Measurements from ENCODE around the gene CDK3. TPM values are rescaled to one million over a fixed set of nuclear protein-coding genes. Genes with fewer than 3 reads are reported as not detected.

The CDK3 gene
- total RNA-seq (2021; ENCODE audit: unreplicated experiment): 11.9 TPM
- polyA plus RNA-seq (2012; ENCODE audit: insufficient read length): 7.0 TPM
- Bru-seq, nascent RNA: percentile 60 among the genes with signal in this experiment
- percentile 88 among the genes with signal in this experiment for BruChase-seq, experiment 1, labeled RNA remaining after a 2-hour chase
- percentile 90 among the genes with signal in this experiment for BruChase-seq, experiment 2, labeled RNA remaining after a 6-hour chase
- long read RNA-seq, partial matches to known transcripts: 0 of 15 reads
- long read RNA-seq, other reads (novel, unspliced or antisense): 15 of 15 reads

DNA sequence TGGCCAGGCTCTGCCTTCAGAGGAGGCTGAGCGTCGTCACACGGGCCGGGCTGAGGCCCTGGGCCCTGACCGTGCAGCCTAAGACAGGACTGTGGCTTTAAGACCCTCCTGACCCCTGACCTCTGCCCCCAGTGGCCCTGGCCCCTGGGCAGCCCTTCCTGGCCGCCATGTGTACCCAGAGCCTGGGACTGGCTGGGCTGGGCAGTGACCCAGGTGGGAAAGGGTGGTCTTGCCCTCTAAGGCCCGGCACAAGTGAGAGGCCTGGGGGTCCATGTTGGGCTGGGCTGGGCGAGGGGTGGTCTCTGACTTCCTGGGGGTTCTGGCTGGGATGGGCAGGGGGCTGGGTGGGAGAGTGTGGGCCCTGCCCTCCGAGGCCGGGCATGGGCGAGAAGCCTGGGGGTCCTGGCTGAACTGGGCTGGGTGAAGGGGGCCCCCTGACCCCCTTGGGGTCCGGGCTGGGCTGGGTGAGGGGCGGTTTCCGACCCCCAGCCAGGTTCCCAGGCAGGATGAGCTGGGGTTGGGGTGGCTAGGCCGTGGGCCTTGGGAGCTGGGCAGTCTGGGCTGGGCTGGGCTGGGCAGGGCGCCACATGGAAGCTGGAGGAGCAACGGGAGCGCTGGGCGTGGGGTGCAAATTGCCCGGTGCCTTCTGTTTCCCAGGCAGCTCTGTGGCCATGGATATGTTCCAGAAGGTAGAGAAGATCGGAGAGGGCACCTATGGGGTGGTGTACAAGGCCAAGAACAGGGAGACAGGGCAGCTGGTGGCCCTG, at the start of gene CDK3:
TSS of gene CDK3 (plus strand) at position 101 of the 767 bp plus-strand sequence. CDS start at position 672, 571 bp downstream.
- POLR2A ChIA-PET: no interaction called here
- ATAC-seq: no peak; the same call in 1 of the 2 replicates
- no TSS peak for BruUV-seq (replicated peaks)

DNA sequence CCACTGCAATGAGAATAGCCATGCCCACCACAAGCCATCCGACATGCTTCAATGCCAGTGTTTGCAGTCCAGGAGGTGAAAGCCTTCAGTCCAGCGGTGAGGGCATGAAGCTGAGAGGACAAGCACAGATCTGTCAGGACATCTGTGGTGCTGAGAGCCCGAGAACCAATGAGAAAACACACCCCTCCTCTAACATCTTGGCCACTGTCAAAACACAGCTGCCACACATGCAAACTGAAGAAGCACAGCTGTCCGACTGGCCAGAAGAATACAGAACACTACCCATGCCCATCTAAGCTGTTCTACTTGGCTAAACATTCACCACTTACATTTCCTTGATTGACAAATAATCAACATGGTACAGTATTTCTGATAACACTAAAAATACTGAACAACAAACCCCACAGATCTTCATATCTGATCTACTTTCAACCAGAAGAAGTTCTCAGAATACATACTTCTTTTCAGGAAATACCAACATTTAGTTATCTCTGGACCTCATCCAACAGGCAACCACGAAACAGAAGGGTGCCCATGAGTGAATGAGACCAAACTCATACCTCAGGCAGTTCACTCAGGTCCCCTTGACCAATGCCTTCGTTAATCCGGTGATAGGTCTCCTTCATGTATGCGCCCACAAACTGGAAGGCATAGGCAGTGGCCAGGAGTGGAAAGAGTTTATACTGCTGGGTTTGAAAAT, 49.6 kb upstream of the CDK3 start:
- DNase-seq (ENCODE audit: low read depth, low spot score) (no peak), ATAC-seq (no peak)
- H3K27ac ChIP-seq (ENCODE audit: low read length): no peak overlapping the region
- no peak overlapping the region for H3K4me3 ChIP-seq (ENCODE audit: low read depth in 2 of 2, low read length in 2 of 2)
- ChIA-PET CTCF (interaction anchor here (0.6 to 0.7 kb wide), 2 partner anchors 46 to 53 kb away, joined by 3 read pairs; no protein-coding TSS in a partner anchor), POLR2A (interaction anchor here (0.9 kb wide), 1 partner anchor 10 kb away, joined by 15 read pairs; the partner anchor contains the start of gene FBF1)
- no peak for TF ChIP-seq TCF7L2 (IDR thresholded peaks at IDR 0.05; ENCODE audit: low read depth, low read length)
- TF ChIP-seq SIN3A (IDR thresholded peaks at IDR 0.05; ENCODE audit: borderline replicate concordance, insufficient read depth, low read depth, low read length): no peak
- TF ChIP-seq, protein P1, sequence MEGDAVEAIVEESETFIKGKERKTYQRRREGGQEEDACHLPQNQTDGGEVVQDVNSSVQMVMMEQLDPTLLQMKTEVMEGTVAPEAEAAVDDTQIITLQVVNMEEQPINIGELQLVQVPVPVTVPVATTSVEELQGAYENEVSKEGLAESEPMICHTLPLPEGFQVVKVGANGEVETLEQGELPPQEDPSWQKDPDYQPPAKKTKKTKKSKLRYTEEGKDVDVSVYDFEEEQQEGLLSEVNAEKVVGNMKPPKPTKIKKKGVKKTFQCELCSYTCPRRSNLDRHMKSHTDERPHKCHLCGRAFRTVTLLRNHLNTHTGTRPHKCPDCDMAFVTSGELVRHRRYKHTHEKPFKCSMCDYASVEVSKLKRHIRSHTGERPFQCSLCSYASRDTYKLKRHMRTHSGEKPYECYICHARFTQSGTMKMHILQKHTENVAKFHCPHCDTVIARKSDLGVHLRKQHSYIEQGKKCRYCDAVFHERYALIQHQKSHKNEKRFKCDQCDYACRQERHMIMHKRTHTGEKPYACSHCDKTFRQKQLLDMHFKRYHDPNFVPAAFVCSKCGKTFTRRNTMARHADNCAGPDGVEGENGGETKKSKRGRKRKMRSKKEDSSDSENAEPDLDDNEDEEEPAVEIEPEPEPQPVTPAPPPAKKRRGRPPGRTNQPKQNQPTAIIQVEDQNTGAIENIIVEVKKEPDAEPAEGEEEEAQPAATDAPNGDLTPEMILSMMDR (IDR thresholded peaks at IDR 0.05): no peak
- TF ChIP-seq, protein P2, sequence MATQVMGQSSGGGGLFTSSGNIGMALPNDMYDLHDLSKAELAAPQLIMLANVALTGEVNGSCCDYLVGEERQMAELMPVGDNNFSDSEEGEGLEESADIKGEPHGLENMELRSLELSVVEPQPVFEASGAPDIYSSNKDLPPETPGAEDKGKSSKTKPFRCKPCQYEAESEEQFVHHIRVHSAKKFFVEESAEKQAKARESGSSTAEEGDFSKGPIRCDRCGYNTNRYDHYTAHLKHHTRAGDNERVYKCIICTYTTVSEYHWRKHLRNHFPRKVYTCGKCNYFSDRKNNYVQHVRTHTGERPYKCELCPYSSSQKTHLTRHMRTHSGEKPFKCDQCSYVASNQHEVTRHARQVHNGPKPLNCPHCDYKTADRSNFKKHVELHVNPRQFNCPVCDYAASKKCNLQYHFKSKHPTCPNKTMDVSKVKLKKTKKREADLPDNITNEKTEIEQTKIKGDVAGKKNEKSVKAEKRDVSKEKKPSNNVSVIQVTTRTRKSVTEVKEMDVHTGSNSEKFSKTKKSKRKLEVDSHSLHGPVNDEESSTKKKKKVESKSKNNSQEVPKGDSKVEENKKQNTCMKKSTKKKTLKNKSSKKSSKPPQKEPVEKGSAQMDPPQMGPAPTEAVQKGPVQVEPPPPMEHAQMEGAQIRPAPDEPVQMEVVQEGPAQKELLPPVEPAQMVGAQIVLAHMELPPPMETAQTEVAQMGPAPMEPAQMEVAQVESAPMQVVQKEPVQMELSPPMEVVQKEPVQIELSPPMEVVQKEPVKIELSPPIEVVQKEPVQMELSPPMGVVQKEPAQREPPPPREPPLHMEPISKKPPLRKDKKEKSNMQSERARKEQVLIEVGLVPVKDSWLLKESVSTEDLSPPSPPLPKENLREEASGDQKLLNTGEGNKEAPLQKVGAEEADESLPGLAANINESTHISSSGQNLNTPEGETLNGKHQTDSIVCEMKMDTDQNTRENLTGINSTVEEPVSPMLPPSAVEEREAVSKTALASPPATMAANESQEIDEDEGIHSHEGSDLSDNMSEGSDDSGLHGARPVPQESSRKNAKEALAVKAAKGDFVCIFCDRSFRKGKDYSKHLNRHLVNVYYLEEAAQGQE (IDR thresholded peaks at IDR 0.05; ENCODE audit: insufficient read depth in 1 of 2, low read depth in 2 of 2, low read length in 1 of 2): no peak
- no peak for TF ChIP-seq POLR2AphosphoS5 (IDR thresholded peaks at IDR 0.05; ENCODE audit: low read depth, low read length)
- no peaks in the 10 kb centered on the region for H3K4me1 ChIP-seq (ENCODE audit: control insufficient read depth, insufficient read depth, low read length)
- no TSS peak for BruUV-seq (replicated peaks)
- no peaks in the 10 kb centered on the region for H3K27me3 ChIP-seq (ENCODE audit: control insufficient read depth, insufficient read depth, low read length)
- peaks cover 19% of the 10 kb centered on the region for H3K36me3 ChIP-seq (ENCODE audit: control insufficient read depth, insufficient read depth, low read length)
- in situ Hi-C loops (cut with HindIII; ENCODE audit: low pct_unique_long_range_greater_than_20kb, low sequenced_read_pairs): no loop called here
- intact Hi-C loops (cut with micrococcal nuclease; ENCODE audit: unreplicated experiment): no loop called here
- no peaks in the 10 kb centered on the region for H3K9me3 ChIP-seq (ENCODE audit: control insufficient read depth, insufficient read depth, low read depth, low read length)

More for the DNA sequence above, at the start of gene CDK3:
- no peaks in the 10 kb centered on the region for H3K27me3 ChIP-seq (ENCODE audit: control insufficient read depth, insufficient read depth, low read length)
- H3K27ac ChIP-seq (ENCODE audit: low read length): no peak within 1 kb of the TSS
- H3K36me3 ChIP-seq (ENCODE audit: control insufficient read depth, insufficient read depth, low read length): no peaks in the 10 kb centered on the region
- H3K4me3 ChIP-seq (ENCODE audit: low read depth in 2 of 2, low read length in 2 of 2): no peak within 1 kb of the TSS
- H3K9me3 ChIP-seq (ENCODE audit: control insufficient read depth, insufficient read depth, low read depth, low read length): no peaks in the 10 kb centered on the region
- in situ Hi-C loops (cut with HindIII; ENCODE audit: low pct_unique_long_range_greater_than_20kb, low sequenced_read_pairs): no loop called here
- CTCF ChIA-PET: interaction anchor here (0.7 to 1.6 kb wide), 4 partner anchors 9 to 96 kb away, joined by 3 to 10 read pairs (median 6); partner anchors contain the start of gene MRPL38
- DNase-seq (ENCODE audit: low read depth, low spot score): no peak
- H3K4me1 ChIP-seq (ENCODE audit: control insufficient read depth, insufficient read depth, low read length): peaks cover 18% of the 10 kb centered on the region
- intact Hi-C loops (cut with micrococcal nuclease; ENCODE audit: unreplicated experiment): loop anchor here (5.0 kb wide), 1 partner anchor 94 kb away; no protein-coding TSS in a partner anchor
- no peak for TF ChIP-seq TCF7L2 (IDR thresholded peaks at IDR 0.05; ENCODE audit: low read depth, low read length)
- TF ChIP-seq, protein P2 (IDR thresholded peaks at IDR 0.05; ENCODE audit: insufficient read depth in 1 of 2, low read depth in 2 of 2, low read length in 1 of 2): no peak
- no peak for TF ChIP-seq POLR2AphosphoS5 (IDR thresholded peaks at IDR 0.05; ENCODE audit: low read depth, low read length)
- TF ChIP-seq, protein P1 (IDR thresholded peaks at IDR 0.05): no peak; the same call in none of the 2 replicates
- no peak for TF ChIP-seq SIN3A (IDR thresholded peaks at IDR 0.05; ENCODE audit: borderline replicate concordance, insufficient read depth, low read depth, low read length)
